Eye (tissue), 1 donor: ENCODE data around the gene ADH1C.
"Not testable (repeated sequence)": the region's sequence is repeated elsewhere in the genome, so short reads cannot be mapped to it uniquely, and the experiment has no call there.

Experiments
- DNase-seq: peaks from one replicate; pipeline ENCODE4 v3.0.0-alpha.2; 2015

Gene ADH1C

DNA sequence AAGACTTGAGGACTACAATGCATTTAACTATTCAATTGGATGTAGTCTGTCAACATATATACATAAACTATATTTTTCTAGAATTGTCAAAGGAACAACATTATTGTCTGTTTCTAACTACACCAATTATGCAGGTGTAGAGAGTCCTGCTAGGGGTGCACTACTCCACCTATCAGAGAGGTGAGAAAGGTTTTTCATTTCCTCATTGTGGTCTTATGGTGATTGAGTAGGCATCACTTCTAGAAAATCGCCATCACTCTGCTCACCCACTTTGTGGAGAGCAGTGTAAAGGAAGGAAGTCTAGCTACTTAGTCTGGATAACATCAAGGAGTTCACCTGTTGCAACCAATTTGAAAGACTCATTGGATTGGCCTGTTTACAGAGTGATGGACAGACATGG is 4.4 kb upstream of the ADH1C start:
- DNase-seq, result no peak

DNA sequence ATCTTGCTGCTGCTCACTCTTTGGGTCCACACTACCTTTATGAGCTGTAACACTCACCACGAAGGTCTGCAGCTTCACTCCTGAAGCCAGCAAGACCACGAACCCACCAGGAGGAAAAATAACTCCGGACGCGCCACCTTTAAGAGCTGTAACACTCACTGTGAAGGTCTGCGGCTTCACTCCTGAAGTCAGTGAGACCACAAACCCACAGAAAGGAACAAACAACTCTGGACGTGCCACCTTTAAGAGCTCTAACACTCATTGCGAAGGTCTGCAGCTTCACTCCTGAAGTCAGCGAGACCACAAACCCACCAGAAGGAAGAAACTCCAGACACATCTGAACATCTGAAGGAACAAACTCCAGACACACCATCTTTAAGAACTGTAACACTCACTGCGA is 3.6 kb upstream of the ADH1C start:
- DNase-seq, result not testable (repeated sequence)

DNA sequence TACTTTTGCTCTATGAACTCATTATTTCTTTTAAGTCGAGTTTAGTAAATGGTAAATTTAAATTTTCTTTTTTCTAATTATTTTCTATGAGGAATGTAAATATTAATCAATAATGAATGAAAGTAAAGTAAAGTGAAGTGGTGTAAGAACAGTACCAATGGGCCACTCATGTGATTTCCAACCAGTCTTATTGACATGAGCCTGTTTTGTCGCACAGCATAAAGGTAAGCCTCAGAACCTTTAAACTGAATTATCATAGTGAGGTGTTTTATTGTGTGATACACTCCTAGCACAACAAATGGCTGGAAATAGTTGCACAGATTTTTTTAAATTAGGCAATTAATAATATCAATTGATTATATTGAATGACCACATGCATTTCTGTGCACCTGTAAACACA is 1.1 kb downstream of the ADH1C start:
- DNase-seq, result no peak

DNA sequence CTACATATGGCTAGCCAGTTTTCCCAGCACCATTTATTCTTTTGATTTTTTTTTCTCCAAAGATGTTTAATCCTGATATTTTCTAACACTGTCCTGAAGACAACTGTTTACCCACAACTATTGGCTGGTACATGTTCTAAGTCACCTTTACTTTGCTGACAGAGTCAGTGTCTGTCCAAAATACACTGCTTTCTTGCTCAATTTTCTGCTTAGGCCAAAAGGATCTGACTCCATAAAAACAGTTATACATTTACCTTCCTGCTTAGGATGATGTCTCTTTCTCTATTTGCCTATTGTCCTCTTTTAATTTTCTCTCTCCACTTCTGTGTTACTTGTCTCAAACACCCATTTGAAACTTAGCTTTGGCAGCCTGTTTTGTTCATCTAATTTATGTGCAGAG is 3.2 kb downstream of the ADH1C start:
- no peak for DNase-seq

DNA sequence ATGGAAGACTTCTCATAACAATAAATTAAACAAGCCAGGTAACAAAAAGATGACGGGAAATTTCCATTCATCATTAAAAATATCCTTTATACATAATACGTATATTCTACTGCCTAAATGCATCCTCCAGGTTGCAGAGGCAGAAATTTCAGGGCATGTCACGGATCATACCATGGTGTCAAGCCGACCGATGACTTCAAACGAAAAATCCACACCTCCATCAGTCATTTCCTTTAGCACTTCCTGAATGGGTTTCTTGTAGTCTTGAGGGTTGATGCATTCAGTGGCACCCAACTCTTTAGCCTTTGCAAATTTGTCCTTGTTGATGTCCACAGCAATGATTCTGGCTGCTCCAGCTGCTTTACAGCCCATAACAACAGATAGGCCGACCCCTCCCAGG is 9.9 kb downstream of the ADH1C start:
- not testable (repeated sequence) for DNase-seq

GRCh38 chr4:99341426-99341825 is 11.1 kb downstream of the ADH1C start:
- DNase-seq, result no peak

DNA sequence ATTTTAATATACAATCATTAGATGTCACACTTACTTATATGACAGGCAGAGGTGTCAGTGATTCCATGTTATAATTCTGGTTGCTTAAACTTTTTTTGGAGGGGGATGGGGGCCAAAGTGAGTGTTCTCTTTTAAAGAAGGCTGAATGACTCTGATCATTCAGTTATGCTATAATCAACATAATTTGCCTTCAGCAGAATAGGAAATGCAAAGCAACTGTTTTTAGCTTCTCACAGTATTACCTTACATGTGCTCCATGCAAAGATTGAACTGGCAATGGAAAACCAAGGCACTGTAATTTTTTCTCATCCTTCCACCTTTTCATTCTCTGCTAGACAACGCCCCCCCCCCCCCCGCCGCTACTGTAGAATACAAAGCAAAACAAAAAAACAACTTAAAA is 13.4 kb downstream of the ADH1C start:
- DNase-seq, result no peak

- no peak for DNase-seq
Observed at GRCh38 chr4:99336553-99336952, 16.0 kb downstream of the ADH1C start.

- DNase-seq, result no peak
Observed at GRCh38 chr4:99334880-99335279, 17.7 kb downstream of the ADH1C start.

GRCh38 chr4:99330648-99331047 is 21.9 kb downstream of the ADH1C start:
- no peak for DNase-seq

GRCh38 chr4:99329876-99330275 is 22.7 kb downstream of the ADH1C start:
- no peak for DNase-seq

DNA sequence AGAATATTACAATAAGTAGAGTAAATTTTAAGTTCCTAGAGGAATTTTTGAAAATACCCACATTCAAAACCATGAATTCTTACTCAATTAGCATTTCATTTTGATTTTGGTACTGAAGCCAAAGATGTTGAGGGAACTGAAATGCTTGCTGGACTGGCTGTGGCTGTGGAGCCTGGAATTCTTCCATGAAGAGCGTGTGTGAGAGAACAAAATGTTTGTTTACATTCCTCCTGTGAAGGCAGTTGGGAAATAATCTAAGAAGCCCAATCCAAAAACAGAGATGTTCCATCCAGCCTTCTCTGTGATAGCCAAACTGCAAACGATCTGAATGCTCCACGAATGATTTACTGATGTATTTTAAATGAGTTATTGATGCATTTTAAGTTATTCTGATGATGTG is 27.6 kb downstream of the ADH1C start:
- peak; percentile 67 for DNase-seq

- DNase-seq, result no peak
Observed at GRCh38 chr4:99324361-99324760, 28.2 kb downstream of the ADH1C start.

- DNase-seq, result no peak
Observed at GRCh38 chr4:99323756-99324155, 28.8 kb downstream of the ADH1C start.

GRCh38 chr4:99321241-99322191 is 31.0 kb downstream of the ADH1C start, which contains the start of gene ADH1B:
Gene ADH1B, minus strand, starts transcription at chr4:99321401. Its CDS starts 70 bp downstream, at chr4:99321331.
- DNase-seq, result peak; percentile 7

DNA sequence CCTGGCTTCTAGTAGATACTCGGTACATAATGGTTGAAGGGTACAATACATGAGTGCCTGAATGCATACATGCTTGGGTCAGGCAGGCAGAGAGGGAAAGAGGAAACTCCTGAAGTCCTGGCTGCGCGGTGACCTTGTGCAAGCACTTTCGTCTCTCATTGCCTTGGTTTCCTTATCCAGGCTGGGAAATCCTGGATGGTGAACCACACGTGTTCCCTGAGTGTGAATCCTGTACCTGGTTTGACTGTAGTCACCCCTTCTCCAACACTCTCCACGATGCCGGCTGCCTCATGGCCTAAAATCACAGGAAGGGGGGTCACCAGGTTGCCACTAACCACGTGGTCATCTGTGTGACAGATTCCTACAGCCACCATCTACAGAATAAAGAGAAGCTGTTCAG is 34.7 kb downstream of the ADH1C start:
- DNase-seq, result not testable (repeated sequence)

GRCh38 chr4:99317354-99317753 is 35.2 kb downstream of the ADH1C start:
- DNase-seq, result no peak

DNA sequence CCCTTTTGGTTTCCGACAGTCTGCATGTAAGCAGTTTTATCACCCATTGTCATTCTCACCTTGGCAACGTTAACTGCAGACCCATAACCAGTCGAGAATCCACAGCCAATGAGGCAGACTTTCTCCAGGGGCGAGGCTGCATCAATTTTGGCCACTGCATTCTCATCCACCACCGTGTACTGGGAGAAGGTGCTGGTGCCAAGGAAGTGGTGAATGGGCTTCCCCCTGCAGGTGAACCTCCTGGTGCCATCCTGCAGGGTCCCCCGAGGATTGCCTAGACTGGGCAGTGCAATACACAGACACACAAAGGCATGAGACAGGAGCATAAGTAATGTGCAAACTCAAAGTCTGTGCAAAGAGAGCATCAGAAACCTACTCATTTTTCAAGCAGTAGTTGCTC is 36.7 kb downstream of the ADH1C start:
- no peak for DNase-seq

- no peak for DNase-seq
Observed at GRCh38 chr4:99314211-99314610, 38.3 kb downstream of the ADH1C start.

- no peak for DNase-seq
Observed at GRCh38 chr4:99310389-99310788, 42.2 kb downstream of the ADH1C start.

DNA sequence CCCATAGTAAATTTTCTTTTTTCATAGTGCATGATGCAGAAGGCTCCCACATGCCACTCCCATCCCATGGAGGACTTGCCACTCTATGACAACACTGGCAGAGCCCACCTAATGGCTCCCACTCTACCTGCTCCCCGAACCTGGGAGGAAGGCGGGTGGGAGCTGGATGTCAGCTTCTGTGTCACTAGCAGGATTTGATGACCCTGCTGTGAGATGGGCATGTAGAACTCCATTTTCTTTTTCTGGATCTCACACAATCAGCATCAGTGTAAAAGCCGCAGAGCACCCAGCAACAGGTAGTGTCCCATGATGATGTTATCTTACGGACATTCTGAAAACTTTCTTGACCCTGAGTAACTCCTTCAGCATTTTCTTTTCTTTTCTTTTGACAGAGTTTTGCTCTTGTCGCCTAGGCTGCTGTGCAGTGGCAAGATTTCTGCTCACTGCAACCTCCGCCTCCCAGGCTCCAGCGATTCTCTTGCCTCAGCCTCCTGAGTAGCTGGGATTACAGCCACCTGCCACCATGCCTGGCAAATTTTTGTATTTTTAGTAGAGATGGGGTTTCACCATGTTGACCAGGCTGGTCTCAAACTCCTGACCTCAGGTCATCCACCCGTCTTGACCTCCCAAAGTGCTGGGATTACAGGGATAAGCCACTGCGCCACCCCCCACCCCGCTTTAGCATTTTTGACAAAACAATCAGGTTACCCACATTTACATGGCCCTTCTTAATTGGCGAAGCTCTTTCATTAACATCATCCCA is 46.7 kb downstream of the ADH1C start:
- DNase-seq, result no peak

- no peak for DNase-seq
Observed at GRCh38 chr4:99301376-99302164, 51.0 kb downstream of the ADH1C start.

DNA sequence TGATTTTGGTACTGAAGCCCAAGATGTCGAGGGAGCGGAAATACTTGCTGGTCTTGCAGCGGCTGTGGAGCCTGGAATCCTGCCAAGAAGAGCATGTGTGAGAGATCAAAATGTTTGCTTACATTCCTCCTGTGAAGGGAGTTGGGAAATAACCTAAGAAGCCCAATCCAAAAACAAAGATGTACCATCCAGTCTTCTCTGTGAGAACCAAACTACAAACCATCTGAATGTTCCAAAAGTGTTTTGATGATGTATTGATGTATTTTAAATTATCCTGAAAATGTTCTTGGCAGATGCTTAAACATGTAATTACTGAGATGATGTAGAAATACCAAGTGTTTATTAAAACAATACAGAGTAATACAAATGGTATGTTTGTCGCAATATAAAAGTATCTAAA is 51.6 kb downstream of the ADH1C start:
- peak; percentile 90 for DNase-seq
